Measurements from ENCODE around the gene ARID1A.

- no peak for TF ChIP-seq E2F5 (CRISPR knock-in tag; IDR thresholded peaks at IDR 0.05)
- no peak for TF ChIP-seq CTCF (IDR thresholded peaks at IDR 0.05 in 2 of 3, conservative IDR thresholded peaks at IDR 0.05 in 1 of 3; ENCODE audit: insufficient read depth in 2 of 3, low read depth in 1 of 3, low read length in 3 of 3)
- no peak for TF ChIP-seq EZH2 (IDR thresholded peaks at IDR 0.05; ENCODE audit: borderline replicate concordance, low read depth, low read length)
- TF ChIP-seq ZNF311 (CRISPR knock-in tag; IDR thresholded peaks at IDR 0.05), result no peak
- no peak for TF ChIP-seq RCOR1 (IDR thresholded peaks at IDR 0.05; ENCODE audit: borderline replicate concordance in 1 of 2, low read depth in 2 of 2, low read length in 2 of 2)
- TF ChIP-seq POLR2A (conservative IDR thresholded peaks at IDR 0.05), result no peak
- TF ChIP-seq KLF10 (CRISPR knock-in tag; IDR thresholded peaks at IDR 0.05), result no peak
- no peak for TF ChIP-seq CBX5 (IDR thresholded peaks at IDR 0.05; ENCODE audit: borderline replicate concordance, low read depth)
- TF ChIP-seq TOE1 (IDR thresholded peaks at IDR 0.05; ENCODE audit: borderline replicate concordance), result no peak
- no peak for TF ChIP-seq TOE1 (CRISPR knock-in tag; IDR thresholded peaks at IDR 0.05; ENCODE audit: borderline replicate concordance, low read depth)
These were observed 78.6 kb downstream of the ARID1A start for GRCh38 chr1:26774462-26774861.

Measured in K562 (cell line).